ENCODE measurements around the gene FANCI.
A peak's percentile ranks its signal among the peaks of the same experiment; 100 is the strongest.

FANCI gene

DNA sequence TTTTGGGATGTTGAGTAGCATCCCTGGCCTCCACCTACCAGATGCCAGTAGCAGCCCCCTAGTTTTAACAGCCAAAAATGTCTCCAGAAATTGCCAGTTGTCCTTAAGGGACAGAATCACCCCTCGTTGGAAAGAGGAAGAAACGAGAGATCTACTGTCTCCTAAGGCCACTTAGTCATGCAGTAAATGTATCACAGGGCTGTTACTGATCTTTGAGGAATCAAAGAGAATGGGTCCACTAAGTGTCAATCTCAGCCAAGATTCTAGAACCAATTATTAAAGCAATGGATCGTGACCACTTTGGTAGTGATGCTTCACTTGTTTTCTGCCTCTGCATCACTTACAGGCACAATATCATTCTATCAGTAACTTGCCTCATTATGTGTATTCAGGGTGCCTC, 64.5 kb downstream of the FANCI start:
- no peak for DNase-seq

DNA sequence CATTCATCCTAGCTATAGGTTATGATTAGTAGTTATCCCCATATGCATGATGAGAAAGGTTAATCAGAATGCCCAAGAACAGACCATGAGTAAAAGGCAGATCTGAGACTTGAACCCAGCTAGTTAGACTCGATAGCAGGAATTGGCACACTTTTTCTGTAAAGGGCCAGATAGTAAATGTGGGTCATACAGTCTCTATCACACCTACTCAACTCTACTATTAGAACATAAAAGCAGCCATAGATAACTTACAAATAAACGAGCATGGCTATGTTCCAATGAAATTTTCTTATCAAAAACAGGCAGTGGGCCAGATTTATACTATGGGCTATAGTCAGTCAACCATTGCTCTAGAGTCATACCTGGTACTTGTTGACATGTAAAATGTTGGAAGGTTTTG, 66.2 kb downstream of the FANCI start:
- no peak for DNase-seq

DNA sequence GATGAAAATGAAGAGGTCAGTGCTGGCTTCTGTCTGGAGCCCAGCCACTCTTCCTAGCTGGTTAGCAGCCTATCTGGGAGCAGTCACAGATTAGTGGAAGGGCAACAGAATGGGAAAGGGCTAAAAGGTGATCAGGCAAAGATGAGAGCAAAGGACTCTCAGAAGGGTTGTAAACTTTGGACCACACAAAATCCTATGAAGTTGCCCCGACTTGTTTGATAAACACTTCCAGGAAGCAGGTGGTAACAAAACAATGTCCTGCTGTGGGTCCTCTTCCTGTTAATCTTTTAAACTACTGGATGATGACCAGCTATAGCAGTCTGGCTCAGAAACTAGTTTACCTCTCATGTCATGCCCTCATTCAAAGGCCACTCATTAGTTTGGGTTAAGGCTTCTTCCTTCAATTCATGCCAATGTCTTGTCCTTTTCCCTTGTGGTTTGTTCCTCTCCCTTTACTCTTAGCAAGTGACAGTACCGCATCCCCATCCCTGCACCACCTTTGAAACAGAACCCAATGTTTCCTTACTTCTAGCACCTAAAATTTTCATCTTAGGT, 71.7 kb downstream of the FANCI start:
- no peak for DNase-seq

DNA sequence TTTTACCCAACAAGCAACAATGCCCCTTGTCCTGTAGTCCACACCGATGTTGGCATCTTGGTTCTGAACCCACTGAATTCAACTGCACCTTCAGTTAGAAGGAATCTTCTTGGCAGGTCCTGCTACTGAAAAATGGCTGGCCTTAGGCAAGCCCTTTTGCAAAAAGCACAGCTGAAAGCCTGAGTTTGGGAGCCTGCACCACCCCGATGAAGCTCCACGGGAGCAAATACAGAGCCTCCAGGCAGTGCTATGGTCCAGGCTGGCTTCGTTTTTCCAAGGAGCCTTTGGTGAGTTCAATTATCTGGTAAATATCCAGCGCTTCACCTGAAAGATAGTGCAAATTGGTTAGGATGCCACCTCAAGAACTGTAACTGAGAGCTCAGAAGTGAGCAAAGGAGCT, 72.7 kb downstream of the FANCI start:
- no peak for DNase-seq

DNA sequence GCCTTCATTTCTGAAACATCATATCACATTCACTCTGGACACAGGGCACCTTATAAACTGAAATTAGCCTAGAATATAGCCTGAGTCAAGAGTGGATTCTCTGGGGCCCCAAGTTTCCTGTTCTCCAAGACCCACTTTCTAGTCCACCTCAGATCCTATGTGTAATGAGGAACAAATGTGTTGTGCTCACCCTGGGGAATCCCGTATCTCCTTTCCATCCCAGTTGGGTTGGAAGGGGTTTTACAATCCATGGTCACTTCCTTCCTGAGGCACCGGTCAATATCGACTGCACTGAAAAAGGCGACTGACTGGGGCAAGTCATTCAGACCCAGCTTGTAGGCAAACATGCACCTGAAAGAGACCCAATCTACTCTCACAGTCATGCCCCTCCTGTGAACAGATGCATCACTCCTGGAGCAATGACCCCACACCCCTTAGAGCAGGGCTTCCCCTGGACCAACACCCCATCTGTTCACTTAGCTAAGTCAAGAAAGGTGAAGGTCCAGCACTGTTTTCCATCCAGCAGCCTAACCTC, 73.5 kb downstream of the FANCI start:
- no peak for DNase-seq

DNA sequence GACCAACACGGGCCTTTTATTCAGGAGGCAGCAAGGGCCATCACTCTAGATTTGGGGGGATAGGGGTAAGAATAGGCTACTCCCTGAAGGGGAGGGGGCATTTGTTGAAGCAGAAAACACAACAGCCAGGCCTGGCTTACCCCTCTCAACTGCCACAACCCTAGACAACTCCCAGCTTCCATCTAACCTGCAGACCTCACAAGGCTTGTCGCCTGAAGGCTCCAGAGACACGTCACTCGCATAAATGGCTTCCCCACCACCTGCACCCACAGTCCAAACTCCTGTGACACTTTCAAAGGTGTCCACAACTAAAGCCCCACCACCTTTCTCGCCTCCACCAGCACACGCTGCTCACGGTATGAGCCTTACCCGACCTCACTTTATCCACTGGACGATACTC, 75.9 kb downstream of the FANCI start:
- DNase-seq = no peak

DNA sequence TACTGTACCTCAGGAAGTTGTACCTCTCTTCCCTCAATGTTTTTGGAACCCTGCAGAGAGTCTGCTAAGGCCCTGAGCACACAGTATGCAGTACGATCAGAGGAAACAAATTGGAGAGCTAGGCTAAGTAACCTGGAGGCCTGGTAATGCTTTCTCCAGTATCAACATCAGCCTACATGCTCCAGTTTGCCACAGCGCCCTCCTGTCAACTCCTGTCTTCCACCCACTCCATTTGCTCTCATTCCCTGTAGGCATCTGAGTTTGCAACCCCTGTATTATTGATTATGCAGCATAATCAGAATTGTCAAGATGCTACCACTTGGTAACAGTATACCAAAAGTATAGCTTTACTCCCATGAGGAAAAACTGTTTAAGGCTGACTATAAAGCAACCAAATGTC, 76.4 kb downstream of the FANCI start:
- no peak for DNase-seq

DNA sequence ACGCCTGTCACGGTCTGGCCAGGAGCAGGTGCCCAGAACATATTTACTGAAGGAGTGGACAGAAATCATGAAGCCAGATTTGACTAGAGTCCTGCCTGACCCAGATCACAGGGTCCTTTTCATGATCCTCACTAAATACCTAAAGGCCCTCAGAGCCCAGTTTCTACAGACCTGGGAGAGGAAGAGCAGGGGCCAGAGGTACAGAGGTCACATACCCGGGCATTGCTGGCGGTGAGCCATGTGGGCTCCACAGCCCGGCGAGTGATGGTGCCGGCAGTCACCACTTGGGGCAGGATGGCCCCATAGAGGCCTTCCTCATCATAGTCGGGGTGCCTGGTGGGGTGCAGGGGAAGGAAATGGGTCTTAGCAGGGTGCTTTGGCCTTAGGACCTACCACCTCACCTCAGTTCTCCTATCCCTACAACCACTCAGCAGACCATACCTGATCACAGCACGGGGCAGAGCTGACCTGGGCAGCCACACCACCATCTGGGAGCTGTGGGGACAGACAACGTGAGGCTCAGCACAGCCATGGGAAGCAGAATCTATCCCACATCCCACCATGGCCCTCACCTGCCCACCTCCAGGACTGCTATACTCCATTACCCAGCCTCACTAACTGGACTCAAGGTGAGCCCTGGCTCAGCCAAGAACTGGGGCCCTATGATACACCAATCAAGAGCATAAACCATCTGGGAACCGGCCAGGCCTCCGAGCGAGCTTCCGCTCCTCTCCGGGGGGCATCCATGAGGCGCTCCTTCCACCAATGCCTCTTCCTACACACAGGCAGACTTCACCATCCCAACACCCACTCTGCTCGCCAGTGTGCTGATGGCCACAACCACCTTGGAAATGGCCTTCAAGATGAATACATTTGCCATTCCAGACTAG, 78.0 kb downstream of the FANCI start:
- no peak for DNase-seq

DNA sequence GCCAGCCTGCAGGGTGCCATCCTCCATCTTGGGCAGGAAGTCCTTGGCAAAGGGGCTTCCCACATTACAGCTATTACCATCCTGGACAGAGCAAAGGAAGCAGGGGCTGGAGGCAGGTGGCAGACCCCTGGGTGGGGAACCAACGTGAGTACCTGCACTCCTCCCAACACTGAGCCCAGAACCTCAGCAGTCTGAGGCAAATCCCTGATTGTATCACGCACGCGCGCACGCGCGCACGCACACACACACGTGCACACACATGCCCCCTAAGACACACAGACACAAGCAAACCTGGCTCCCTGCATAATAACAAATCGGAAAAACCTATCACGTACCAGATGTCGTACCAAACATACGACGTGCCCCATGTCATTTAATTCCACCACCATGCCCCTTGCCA, 79.0 kb downstream of the FANCI start:
- no peak for DNase-seq

DNA sequence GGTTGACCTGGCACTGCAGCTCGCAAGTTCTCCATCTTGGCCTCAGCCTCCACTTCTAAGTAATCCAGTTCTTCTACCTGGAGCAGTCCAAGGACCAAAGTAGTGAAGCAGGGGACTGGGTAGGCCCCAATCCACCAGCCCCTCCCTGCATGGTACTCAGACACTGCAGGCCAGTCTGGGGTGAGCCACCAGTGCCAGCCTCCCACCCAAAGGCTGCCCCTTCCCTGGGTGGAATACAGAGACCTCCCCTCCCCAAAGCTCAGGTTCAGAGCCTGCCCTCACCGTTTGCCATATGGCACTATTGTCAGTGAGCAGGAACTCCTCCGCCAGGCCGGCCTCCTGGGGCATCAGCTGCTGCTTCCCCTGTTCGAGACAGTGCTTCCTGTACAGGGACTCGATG, 80.0 kb downstream of the FANCI start:
- DNase-seq = no peak

DNA sequence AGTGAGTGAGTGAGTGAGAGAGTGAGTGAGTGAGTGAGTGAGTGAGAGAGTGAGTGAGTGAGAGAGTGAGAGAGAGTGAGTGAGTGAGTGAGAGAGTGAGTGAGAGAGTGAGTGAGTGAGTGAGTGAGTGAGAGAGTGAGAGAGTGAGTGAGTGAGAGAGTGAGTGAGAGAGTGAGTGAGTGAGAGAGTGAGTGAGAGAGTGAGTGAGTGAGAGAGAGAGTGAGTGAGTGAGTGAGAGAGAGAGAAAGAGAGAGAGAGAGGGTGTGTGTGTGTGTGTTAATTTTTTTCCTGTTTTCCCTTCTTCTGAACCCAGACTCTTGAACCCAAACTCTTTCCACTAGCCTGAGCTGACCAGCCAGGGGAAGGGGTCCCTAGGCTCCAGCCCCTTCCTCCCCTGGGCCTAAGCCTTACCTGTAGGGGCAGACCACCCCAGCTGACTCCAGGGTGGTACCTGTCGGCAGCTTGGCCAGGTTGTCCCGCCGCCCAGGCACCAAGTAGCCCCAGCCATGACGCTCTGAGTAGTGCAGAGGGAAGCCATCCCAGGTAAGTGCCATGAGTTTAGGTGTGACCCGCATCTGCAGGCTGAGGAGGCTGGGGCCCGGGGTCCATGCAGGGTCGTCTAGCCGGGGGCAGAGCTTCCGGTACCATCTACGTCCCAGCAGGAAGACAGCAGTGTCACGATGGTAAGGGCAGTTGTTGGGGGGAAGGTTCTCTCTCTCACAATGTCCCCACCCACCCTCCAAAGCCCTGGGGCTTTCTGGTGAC, 81.4 kb downstream of the FANCI start:
- no peak for DNase-seq

DNA sequence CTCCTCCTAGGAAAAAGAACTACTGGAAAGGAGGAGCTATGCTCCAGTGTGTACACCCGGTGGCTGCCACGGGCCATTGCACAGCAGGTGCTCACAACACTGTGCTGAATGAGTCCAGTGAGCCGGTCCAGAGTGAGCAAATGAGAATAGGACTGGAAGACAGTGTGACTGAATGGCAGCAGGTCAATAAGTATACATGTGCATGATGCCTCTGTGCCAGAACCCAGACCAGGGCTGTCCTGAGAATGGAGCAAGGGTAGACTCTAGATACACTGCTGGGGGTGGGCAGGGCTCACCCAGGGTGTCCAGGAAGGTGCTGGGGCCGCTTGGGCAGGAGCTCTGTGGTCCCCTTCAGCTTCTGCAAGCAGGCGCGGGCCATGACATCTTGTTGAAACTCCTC, 82.5 kb downstream of the FANCI start:
- no peak for DNase-seq

DNA sequence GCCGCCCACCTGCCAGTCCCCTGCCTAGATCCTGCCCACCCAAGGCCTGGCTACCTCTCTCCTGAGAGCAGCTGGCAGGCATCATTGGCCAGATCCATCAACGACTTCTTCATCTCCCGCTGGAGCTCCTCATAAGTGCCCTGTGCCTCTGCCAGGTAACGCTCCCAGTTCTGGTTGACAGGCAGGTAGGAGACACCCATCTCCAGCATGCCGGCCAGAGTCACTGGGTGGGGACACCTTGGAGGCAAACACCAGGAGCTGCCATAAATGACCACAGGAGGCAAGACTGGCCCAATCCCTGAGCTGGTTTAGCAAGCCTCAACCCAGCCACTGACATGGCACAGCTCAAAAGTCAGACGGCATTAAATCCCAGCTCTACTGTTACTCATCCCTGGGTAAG, 83.3 kb downstream of the FANCI start:
- DNase-seq = no peak

DNA sequence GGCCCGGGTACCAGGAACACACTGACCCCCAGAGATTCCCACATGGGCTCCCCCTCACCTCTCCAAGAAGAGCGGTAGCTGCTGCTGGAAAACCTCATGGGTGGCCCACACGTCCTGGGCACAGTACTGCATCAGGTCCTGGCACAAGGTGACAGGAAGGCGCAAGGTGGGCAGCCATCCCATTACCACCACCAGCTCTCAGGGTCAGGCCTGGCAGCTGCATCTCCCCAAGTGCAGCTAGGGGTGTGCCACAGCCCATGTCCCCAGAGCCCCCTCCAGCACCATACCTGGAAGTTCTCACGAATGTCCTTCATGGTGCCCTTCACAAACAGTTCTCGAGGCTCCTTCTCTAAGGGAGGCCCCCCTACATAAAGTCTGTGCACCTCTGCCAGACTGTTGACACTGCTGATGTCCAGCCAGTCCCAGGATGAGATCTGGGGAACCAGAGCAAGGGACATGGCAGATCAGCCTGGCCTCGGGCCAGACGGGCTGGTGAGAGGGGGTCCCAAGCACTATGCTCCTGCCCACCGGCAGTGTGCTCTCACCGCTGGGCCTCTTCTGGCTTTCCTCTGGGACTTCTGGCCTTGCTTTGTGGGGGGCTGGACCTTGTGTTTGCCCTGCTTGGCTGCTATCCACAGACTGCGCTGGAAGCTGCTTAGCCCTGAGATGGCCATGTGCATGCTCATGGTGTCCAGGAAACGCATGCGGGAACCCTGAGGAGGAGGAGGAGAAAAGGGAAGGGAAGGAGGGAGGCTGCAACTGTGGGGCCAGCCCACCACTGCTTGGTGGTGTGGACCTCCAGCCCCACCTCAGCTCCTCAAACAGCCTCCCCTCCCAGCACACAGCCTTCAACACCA, 84.8 kb downstream of the FANCI start:
- DNase-seq = no peak

DNA sequence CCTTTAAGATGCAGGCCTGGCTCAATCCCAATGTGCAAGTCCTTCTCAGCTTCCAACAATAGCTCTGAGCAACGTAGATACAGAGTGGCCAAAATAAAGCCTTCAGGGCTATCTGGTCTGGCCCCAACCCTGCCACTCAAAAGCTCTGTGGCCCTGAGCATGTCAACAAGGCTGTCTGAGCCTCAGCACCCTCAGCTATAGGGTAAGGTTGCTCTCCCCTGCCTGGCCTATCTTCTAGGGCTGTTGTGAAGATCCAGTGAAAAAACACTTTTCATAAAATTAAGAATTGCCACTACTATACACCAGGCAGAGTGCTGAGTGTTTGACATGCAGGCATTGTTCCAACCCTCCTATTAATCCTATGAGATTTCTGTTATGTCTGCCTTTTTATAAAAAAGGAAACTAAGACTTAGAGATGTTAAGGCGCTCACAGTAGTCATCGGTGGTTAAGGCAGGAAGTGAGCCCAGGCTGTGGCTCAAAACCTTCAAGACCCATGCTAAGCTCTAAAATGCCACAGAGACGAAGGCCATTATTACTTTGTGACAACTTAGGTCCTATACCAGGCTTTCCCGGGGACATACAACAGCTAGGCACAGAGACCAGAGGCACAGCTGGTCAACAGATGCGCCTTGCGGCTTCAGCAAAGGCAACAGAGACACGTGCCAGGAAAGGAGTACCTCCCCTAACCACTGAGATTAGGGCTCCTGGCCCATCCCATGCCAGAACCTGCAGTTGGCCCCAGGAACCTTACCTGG, 85.7 kb downstream of the FANCI start:
- DNase-seq = peak; percentile 45

DNA sequence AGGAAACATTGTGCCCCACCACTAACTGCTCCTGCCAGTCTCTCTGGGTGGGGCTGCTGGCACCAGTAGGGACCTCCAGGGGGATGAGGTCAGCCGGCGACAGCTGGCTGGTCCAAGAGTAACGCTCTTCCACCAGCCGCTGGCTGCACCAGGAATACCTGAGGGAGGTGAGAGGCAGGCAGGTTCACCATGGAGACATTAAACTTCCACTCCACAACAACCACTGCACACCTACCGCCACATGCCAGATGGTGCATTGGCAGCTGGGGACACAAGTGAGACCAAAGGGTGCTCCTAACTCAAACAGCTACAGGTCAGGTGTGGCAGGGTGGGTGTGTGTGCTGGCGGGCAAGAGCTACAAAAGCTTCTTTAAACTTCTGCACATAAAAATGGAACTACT, 86.3 kb downstream of the FANCI start:
- DNase-seq = no peak

DNA sequence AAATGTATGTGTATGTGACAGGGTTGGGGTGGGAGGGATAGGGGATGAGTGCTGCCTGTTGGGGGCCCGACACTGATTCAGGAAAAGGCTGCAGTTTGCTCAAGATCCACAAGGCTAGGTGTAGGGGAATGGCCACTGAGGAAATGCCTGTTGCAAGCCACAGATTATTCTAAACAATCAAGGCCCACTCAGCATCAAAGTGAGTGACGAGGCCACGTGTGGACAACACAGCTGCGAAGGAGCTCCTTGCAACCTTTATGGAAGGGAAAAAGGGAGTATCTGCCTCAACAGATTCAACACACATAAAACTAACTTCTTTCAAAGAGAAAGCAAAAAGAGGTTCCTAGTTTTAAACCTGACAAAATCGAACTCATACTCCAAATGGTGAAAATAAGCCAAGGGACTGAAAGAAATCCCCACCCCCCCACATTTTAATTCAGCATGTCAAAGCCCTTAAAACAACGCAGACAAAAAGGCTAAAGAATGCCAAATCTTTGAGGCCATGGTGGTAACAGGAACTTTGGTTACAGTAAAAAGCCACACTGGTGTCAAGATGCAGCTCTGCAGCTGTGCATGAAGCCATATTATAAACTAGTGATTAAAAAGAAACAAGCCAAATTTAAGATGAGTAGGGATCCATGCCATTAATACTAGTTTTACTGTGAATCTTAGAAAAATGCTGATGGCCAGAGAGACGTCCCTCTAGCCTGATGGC, 87.3 kb downstream of the FANCI start:
- DNase-seq = no peak

DNA sequence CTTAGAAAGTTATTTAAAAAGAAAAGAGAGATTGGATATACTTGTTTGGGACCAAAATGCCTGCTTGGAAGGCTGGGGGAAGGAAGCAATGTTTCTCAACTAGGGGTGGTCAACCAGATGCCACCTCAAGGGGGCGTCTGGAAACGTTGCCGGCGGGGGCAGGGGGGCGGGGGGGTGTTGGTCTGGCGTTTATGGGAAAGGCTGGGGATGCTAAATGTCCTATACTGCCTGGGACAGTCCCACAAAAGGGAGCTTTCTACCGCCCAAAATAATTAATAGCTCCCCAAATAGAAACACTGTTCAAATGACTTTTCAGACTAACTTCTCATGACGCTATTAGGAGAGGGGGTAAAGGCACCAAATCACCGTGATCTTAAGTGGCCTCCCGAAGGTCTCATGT, 88.7 kb downstream of the FANCI start:
- peak; percentile 34 for DNase-seq

DNA sequence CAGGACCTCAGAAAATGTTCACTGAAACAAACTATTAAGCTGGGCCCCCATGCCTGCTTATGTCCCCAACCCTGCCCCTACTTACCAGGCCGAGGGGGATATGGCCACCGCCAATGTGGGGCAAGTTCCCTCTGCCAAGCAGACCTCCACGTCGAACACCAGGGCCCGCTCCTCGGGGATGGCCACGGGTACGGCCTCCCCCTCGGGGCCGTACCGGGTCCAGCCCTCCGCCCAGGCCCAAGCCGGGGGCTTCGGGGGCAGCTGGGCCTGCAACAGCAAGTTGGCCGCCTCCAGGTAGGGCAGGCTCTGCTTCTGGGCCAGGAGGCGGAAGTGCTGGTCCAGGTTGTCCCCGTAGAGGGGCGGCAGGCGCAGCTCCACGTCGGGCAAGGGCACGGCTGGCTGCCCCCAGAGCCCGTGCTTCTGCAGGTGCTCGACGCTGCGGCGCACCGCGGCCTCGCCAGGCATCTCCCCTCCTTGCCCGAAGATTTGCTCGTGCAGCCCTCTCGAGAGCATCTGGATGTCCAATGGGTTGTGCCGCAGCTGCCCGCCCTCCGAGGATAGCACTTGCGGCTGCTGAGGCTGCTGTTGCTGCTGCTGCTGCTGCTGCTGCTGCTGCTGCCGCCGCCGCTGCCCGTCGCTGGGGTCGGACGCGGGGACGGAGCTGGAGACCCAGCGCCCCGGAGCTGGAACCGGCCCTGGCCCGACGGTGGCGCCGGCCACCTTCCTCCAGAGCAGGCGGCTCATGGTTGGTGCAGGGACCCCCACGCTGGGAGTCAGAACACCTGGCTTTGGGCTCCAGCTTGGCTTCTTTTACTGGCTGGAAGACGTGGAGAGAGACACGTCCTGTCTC, 89.5 kb downstream of the FANCI start:
- DNase-seq = no peak

DNA sequence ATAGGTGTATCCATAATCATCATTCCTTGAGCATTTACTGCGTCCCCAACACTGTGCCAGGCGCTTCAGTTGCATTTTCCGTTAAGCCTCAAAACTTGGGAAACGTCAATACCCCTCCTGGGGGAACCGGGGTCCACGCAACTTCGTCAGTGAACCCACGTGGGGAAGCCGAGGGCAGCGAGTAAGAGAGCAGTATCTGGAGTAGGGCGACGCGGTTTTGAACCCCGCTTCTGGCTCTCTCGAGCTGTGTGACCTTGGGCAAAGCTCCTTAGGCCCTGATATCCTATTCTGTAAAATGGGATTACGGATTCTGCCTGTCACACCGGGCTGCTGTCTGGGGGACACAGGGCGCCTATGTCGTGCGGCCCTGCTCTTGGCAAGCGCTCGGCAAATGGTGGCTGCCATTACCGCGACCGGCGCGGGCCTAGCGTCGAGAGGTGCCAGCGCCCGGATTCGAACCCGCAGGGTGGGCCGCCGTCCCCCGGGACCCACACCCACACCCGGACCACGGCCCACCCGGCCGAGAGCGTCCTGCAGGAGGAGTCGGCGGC, 90.3 kb downstream of the FANCI start:
- no peak for DNase-seq
